Inflammatory macrophage treated with lipopolysaccharide for 4 hours (primary cell): ENCODE measurements around the gene COG7.
"Not testable (repeated sequence)": the region's sequence is repeated elsewhere in the genome, so short reads cannot be mapped to it uniquely, and the experiment has no call there.

Experiments
- DNase-seq: peaks from one replicate; pipeline ENCODE4 v3.0.0-alpha.2; 2020

COG7 gene

DNA sequence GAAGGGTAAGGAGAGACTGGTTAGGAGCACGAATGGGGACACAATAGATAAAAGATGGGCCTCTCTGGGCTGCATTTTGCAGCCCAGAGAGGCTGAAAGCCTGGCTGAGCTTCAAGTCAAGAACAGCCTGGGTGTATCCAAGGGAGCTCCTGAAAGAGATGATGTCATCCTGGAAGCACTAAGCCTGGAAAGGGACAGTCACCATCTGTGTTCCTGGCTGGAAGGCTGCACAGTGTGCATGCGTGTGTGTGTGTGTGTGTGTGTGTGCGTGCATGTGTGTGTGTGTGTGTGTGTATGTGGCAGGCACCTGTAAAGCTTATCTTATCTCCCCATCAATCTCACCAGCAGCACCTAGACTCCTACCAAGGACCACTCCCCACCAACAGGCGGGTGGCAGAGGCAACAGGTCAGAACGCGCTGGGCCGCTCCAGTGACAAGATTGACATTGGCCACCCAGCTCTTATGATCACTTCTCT, 44.1 kb downstream of the COG7 start:
- DNase-seq, result no peak

DNA sequence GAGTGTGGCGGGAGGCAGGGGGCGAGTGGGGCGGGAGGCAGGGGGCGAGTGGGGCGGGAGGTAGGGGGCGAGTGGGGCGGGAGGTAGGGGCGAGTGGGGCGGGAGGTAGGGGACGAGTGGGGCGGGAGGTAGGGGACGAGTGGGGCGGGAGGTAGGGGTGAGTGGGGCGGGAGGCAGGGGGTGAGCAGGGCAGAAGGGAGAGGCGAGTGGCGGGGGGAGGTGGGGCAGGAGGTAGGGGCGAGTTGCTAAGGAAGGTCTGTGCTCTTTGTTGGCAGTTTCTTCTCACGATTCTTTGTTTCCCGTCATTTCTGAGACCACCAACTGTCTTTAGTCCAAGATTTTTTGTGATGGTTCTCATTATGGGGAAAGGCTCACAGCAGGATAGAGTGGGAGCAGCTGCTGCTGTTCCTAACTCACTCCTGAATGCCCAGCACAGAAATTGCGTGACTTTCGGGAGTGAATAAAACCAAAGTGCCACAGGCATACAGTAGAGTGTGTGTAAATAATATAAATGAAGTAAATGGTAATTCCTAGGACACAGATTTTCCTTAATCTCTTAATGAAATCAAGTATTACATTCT, 44.7 kb downstream of the COG7 start:
- no peak for DNase-seq

DNA sequence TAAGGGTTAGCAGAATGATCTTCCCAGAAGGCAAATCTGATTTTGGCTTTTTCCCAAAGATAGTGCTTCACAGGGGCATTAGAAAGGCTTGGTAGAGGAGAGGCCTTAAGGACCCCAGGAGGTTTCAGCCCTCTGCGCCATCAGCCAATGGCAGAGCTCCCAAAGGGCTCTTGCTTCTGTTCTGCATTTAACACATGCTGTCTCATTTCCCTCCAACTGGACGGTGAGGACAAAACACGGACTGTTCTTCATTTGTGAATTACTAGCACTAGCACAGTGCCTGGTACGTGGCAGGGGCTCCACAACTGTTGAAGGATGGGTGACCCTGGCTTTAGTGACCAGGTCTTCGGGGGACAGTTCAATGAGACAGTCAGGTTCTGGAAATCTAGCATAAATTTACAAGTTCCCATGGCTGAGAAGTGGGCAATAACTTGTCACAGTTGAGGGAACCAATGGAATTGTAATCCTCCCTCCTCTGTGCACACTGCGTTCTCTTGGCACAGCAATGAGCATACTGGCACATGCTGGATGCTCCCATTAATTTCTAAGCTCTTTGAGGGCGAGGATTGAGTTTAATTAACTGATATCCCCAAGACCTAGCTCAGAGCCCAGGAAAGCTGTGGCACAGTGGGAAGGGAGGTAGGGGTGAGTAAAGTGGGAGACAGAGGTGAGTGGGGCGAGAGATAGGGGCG, 45.4 kb downstream of the COG7 start:
- no peak for DNase-seq

DNA sequence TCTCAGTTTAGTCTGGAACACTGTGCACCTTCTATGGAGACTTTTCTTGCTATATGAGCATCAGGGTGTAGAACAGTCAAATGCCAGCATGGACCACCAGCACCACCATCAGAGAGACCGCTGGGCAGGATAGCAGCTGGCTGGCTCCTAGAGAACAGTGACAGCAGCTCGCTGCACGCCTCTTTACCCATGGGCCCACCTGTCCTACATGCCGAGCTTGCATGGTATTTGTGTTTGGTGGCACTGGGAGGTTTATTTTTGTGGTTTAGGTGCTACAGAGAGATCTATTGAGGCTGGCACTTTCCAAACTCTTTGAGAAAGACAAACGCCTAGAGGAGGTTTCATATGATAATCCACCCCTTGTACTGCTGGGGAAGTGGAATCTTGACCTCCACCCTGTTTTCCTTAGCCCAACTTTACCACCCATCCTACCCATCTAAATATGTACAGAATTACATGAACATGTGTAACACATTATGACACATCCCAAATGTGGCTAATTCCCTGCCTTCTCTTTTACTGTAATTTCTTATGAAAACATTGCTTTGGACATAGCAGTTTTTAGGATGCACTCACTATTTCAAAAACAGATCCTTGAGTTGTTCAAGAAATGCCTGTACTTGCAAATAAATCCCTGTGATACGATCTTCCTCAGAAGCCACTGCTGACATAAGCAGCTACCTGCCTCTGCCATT, 46.3 kb downstream of the COG7 start:
- DNase-seq, result no peak

DNA sequence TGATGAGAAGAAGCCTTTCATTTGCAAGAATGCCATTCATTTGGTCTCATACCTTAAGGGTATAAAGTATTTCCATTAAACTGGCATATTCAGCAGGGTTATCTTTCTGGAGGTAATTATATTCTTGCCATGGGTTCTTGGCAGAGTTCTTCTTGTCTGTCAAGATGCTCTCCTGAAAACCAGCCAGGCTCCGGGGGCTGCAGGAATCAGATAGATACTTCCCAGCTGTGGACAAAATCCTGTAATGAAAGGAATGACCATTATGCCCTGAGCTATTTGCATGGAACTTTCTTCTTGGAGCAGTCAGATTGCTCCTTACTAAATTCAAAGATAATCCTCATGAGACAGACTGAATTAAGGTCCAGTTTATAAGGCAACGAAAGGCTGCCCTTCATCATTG, 47.0 kb downstream of the COG7 start:
- DNase-seq, result no peak

DNA sequence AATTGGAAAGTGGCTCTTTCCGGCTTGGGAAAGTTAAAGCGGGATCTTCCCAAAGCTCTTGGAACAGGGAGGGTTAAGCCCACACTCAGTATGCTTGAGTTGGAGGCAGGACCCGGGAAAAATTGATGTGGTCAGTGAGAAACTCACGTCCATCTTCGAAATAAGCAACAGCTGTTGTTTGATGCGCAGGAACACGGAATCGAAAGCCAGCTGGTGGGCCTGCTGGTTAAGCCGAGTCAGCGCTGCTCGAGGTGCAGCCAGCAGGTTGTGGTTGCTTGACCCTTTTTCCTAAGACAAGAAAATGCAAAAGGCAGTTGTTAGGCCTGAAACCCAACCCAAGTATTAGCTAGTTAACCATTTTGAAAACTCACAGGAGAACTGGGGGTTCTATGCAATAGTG, 49.4 kb downstream of the COG7 start:
- no peak for DNase-seq

DNA sequence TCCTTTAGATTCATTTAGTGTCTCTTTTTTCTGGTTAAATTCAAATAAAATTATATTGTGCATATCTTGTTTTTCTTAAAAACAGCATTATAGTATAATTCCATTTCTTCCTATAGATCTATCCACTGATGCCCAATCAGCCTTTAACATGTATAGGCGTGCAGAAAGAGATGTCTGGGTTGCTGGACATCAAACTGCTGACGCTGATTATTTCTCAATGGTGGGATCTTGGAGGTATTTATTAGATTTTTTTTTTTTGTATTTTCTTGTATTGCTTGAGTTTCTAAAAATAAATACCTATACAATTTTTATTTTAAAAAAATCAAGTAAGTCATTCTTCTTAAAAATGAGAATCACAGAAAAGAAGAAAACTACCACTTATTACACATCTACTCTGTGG, 50.9 kb downstream of the COG7 start:
- DNase-seq, result no peak

DNA sequence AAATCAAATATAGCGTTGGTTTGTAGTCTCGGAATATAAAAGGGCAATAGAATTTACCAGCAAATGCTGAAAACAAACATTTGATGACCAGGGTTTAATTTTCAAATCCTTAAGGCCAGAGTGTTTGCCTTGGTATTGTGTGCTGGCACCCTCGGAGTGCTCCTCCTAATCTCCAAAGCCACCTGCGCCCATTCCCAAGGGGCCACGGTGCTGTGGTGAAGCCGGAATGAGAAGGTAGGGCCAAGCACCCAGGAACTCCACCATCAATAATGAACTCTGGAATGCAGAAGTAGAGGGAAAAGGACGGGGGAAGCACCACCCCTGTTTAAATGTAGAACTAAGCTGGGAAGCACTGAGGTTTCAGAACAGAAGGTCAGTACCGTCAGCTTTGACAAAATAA, 51.9 kb downstream of the COG7 start:
- no peak for DNase-seq

DNA sequence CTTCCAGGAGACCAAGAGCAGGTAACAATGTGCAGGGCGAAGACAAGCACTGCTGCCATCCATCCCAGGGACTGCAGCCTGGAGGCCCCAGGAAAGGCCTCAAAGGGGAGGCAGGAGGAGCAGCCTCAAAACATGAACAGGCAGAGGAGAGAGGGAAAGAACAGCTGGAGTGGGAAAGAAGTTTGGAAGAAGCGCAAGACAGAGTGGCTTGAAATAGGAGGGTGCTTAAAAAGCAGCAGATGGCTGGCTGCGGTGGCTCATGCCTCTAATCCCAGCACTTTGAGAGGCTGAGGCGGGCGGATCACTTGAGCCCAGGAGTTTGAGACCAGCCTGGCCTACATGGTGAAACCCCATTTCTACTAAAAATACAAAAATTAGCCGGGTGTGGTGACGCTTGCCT, 52.5 kb downstream of the COG7 start:
- DNase-seq, result not testable (repeated sequence)

DNA sequence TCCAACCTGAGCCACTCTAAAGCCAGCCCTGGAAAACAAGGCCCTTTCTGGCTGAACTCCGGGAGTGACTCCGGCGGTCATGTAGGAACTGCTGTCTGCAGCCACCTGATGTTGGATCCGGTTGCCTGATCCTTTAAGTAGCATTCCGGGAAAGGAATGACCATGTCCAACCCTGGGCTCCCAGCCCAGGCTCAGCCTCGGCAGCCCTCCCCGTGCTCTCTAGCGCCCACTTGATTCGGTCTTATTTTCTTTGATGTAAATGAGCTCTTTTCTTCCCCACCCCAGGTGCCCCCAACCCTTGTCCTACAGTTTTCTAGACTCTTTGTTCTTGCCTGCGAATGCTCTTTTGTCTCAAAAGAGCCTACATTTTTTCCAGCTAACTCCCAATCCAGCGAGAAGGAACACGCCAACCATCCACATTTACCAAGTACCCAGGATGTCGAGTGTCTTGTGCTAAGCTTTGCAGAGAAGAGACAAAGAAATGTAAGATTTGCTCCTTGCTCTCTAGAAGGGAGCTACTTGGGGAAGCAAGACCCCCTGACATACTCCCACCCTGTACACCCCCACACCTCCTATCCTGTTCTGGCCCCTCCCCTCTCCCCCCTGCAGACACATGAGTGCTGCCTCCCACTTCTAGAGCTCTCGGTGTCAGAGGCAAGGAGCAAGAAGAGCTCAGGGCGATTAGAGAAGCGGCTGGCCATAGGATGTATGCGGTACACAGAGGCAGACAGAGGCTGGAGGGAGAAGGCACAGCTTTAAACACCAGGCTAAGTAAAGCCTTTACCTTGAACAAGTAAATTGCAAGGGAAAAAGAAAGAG, 53.8 kb downstream of the COG7 start:
- DNase-seq, result no peak

DNA sequence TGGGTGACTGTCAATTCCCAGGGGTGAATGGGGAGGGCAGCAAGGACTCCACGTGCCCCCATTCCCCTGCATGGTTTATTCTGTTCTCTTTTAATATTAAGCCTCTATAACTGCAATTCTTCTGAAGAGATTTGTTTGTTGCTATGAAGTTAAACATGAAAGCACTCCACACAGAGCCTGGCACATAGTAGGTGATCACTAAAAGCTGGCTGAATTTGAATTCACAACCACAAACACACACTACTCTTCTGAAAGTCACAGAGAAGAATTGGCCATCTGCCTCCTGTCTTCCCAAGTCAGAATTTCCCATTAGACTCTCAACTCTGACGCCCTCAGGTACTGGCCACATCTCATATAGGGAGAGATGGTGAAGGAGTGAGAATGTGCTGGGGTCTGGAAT, 55.5 kb downstream of the COG7 start:
- DNase-seq, result no peak

DNA sequence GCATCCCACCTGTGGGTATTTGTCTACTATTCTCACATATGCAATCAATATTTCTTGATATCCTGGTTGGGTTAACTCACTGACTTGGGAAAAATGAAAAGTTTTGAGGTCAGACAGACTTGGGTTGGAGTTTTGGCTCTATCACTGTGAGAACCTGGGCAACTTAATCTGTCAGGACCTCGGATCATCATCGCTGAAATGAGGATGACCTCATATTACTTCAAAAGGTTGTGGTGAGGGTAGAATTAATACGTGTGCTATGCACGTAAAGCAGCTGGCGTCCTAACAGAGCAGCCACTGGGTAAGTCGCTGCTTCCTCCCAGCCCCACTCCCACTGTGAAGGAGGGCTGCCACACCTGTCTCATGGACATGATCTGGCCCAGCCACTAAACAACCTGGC, 57.3 kb downstream of the COG7 start:
- no peak for DNase-seq

DNA sequence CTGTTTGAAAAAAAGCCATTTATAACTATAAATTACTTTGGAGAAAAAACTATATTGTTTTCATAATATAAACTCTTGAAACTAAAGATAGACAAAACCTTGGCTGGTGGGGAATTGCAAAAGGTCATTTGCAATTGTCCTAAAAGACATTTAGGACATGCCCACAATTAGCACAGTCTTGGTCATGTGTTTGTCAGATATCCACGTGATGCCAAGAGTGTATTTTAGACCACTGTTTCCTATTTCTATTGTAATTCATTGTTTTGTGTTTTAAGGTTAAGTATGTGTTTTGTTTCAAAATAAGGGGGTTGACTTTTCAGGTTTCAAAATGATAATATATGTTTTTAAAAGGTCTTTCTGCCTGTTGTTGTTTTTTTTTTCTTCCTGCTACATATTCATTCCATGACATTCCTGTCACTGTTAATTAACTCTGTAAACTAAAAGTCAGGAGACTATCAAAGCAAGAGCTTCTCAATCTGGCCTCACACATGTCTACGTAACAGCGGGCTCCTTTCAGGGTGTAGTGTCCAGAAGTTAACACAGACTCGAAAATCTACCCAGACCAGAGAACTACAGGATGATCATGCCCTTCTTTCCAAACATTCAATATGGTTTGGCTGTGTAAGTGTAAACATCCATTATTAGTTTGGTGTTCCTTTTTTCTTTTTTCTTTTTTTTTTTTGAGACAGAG, 58.7 kb downstream of the COG7 start:
- no peak for DNase-seq

DNA sequence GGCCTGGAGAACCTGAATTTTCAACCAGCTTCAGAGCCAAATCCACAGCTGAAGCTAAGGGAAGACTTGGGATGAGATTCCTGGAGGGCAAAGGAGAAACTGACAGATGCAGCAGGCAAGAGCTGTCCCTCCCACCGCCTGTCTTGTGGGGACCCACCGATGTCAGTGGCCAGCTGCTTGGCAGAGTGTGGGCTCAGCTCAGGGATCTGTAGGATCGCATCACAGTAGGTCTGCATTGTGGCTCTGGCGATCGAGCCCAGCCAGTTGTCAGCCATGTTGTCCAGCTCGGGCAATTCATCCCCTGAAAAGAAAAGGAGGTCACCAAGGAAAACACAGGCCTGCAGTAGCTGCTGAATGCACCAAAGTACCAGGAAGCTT, 60.8 kb downstream of the COG7 start:
- no peak for DNase-seq

DNA sequence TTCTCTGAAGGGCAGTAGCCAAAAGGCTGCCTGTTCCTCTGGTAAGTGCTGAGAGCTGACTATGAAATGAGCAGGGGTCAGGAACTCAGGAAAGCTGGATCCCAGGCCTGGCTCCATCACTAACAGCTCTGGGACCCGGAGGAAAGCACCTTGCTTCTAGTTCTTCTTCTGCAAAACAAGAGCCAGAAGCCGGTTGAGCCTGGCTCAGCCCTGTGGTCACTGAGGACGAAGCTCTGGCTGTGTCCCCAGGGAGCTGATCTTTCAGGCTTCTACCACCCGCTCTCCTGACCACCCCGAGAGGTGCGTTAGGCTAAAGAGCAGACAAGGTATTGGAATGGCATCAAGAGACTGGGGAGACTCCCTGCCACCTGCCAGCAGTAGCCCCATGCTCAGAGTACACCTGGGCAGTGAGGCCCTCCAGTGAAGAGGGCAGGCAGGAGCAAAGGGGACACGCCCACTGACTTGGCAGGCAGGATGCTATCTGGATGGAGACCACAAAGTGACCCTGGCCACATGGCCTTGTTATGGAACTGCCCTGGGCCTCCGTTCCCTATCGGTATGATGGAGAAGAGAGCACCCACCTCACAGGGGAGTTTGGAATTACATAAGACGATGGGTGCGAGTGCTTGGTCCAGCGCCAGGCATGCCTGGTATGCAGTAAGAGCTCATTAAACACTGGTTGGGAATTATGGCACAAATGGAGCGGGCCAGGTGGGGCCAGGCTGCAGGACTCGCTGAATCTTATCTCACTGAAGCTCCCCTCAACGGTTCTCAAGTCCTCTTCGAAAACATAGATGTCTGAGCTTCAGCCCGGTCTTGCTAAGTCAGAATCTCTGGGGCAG, 61.4 kb downstream of the COG7 start:
- no peak for DNase-seq

DNA sequence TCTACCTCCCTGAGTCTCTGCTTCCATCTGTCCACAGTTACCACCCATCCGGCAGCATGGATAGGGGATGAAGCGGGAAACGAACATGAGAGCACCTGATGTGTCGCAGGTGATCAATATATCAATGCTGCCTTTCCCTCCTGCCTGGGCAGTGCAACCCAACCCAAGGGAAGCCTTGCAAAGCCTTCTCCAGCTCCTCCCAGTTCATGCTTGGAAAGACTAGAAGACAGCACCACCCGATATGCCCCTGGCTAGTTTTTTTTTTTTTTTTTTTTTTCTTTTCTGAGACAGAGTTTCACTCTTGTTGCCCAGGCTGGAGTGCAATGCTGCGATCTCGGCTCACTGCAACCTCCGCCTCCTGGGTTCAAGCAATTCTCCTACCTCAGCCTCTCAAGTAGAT, 63.1 kb downstream of the COG7 start:
- not testable (repeated sequence) for DNase-seq

DNA sequence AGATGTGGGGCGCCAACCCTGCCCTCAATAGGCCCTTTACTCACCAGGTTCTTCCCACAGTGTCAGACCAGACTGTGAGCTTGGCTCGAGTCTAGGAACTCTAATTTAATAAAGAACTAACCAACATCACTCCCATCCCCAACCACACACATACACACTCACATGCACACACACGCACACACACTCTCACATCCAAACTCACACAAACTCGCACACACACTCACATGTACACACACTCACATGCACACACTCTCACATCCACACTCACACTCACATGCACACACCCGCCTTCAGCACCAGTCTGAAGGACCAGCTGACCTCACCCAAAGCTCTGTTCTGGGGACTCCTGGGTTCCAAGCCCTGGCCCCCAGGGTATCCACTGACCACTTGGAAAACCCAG, 63.8 kb downstream of the COG7 start:
- DNase-seq, result no peak

DNA sequence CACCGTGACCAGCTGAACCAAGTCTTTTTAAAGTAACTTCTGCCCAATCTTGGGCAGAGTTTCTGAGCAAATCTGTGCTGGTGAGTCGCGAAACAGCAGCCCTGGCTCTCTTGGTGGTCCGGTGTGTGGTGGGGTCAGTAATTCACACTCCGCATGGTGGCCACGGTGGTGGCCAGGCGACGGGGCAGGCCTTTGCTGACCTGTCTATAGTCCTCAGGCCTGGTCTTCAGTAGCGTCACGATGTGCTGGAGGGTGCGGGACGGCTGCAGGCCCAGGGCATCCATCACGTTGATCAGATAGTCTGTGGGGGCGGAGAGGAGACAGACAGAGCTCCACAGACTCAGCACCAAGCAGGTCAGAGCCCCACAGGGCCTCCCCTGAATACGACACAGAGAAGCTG, 64.2 kb downstream of the COG7 start:
- no peak for DNase-seq

DNA sequence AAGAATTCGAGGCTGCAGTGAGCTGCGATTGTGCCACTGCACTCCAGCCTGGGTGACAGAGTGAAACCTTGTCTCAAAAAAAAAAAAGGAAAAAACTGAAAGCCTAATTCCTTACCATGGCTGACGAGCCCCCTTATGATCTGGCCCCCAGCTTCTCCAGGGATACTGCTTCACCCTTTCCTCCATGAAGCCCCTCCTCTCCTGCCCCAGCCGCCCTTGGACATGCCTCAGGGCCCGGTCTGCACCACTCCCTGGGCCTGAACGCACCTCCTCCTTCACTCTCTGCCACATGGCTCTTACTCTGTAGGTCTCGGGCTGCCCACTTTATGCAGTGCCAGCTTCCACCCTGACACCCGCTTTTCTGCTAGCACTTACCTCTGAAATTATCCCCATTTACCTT, 65.3 kb downstream of the COG7 start:
- DNase-seq, result no peak

DNA sequence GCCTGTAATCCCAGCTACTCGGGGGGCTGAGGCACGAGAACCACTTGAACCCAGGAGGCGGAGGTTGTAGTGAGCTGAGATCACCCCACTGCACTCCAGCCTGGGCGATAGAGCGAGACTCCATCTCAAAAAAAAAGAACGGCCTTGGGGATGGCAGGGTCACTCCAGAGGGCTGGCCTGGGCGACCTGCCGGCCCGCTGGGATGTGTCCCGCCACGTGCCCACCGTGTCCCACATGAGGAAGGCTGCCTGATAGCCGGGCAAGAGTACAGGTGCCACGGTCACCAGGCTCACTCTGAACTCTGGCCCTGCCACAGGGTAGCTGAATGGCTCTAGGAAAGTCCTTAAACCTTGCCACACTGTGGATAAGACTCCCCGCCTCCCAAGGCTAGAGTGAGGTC, 67.5 kb downstream of the COG7 start:
- DNase-seq, result no peak

DNA sequence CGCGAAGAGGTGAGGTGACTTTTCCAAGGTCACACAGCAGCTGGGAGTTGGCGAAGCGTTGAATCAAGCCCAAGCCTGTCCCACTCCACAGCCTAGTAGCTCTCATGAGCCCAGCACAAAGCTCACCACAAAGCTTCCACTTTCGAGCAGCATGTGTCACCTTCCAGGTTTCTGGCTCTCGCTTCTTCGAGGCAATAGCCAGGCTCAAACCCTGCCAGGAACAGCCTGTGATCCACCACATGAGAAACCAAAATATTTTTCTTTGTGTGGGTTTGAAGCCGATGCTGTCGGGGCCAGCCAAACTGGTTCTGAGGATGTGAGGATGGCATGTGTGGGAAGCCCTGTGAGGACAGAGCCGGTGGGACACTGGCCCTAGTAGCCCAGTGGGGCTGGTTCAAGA, 68.1 kb downstream of the COG7 start:
- no peak for DNase-seq

DNA sequence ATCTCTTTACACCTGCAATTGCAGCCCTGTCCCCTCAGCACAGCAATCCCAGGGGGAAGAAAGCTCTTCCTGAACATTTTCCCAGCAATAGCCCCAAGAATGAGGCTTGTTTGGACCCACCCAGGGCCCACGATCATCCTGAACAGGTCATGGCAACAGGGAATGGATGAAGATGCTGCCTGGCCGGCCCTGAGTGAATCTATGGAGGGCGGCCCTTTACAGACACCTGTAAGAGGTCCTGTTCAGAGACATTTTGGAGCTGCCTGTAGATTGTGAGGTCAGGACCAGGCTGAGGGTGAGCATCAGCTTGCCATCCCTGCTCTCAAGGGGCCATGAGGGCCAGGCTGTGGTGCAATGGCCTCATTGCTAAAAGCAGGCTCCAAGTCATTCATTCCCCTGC, 69.1 kb downstream of the COG7 start:
- no peak for DNase-seq
